Body of pancreas (tissue), 4 donors: ENCODE results near the gene FBXO10. TPM values are rescaled to one million over a fixed set of nuclear protein-coding genes. Genes with fewer than 3 reads are reported as not detected.
A peak's percentile ranks its signal among the peaks of the same experiment; 100 is the strongest.

ENCODE experiments used
- ATAC-seq: fragments of 150-250 bp; one replicate; pipeline ENCODE4 v1.9.1; 2016
- DNase-seq, 4 donors: peaks; one replicate each; pipeline ENCODE4 v3.0.0-alpha.2; 2019
- H3K27ac ChIP-seq, 4 donors: fragments of 200-600 bp; sonication (generic); 1 replicate in 3 of 4; 2 replicates in 1 of 4; pipeline versions ENCODE4 v1.5.1 to v1.6.1; 2016 to 2019; ENCODE audit warnings: mild to moderate bottlenecking in 1 of 4, mixed read lengths in 1 of 4, moderate library complexity in 1 of 4
- H3K27me3 ChIP-seq, 2 donors: fragments of 200-600 bp; sonication (generic); one replicate each; pipeline ENCODE4 v1.6.0; 2016; ENCODE audit warnings: mild to moderate bottlenecking in 1 of 2
- H3K36me3 ChIP-seq, 2 donors: fragments of 200-600 bp; sonication (generic); replicated peaks in 1 of 2; 2 replicates each; pipeline ENCODE4 v1.5.1; 2016; ENCODE audit warnings: low read depth in 2 of 2; ENCODE audit not compliant: insufficient read depth in 1 of 2
- H3K4me1 ChIP-seq: fragments of 200-600 bp; sonication (generic); one replicate; pipeline ENCODE4 v1.6.0; 2016
- H3K4me3 ChIP-seq, 2 donors: fragments of 200-600 bp; sonication (generic); 1 replicate in 1 of 2; 2 replicates in 1 of 2; pipeline ENCODE4 v1.5.1; 2016 to 2019
- H3K9me3 ChIP-seq, 3 donors: fragments of 200-600 bp; sonication (generic); 1 replicate in 2 of 3; 2 replicates in 1 of 3; pipeline ENCODE4 v1.5.1; 2016
- POLR2A ChIP-seq, 3 donors: fragments of 450-650 bp; IDR thresholded peaks; one replicate each; pipeline ENCODE4 v1.6.1; 2016; ENCODE audit warnings: antibody characterized with exemption in 3 of 3, mild to moderate bottlenecking in 2 of 3
- WGBS, 2 donors: methylation state at CpG; one replicate each; pipeline ENCODE4 v1.1.5; 2017; 5-methylcytosine and 5-hydroxymethylcytosine counted together
- intact Hi-C: fragments of 100-400 bp; cut with DNase I; formaldehyde crosslinking; loops from one replicate; pipeline ENCODE4 v1.15.1; 2023
- total RNA-seq, 2 donors: library from RNA; depleted of rRNA; stranded (reverse); fragments of >200 nt; gene quantifications; one replicate each; pipeline ENCODE4 v1.1.0, GENCODE V29; 2016
- TF ChIP-seq, protein P1 (sequence below), 7 experiments: fragments of 450-650 bp in 4 of 7; fragments of 200-600 bp in 3 of 7; sonication (generic) in 3 of 7; IDR thresholded peaks; one replicate each; pipeline ENCODE4 v1.5.1; 2016 to 2019; ENCODE audit warnings: antibody characterized with exemption in 7 of 7

FBXO10 gene
- total RNA-seq, 2 donors from 2014 or later: 13.2 to 15.3 TPM

DNA sequence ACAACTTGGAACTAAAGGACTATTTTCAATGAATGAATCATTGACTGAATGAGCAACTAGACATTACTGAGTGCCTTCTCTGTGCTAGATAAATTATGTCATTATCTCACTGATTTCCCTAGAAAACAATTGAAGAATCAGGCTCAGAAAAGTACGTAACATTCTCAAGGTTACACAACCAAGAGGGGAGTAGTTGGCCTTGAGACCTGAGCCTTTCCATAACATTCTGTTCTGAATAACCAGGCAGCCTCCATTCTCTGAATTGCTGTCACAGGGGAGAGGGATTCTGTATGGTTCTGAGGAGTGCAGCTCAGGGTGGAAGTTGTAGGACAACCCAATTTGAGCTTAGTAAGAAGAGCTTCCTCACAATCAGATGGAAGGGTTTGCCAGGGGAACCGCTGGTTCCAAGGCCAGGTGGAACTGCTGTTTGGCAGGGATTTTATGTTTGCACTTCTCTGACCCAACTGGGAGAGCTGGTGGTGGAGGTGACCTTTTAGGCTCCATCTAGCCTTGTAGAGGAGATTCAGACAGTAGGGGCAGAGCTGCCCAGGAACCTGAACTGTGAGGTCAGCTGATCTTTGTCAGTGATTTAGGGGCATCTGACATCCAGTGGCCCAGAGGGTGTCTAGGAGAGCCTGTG, 74.1 kb downstream of the FBXO10 start:
- intact Hi-C loops: no loop called here
- H3K27me3 ChIP-seq: no peaks in the 10 kb centered on the region
- no peak overlapping the region for H3K4me3 ChIP-seq
- DNase-seq: peak; percentile 24 to 53 (median 46)
- TF ChIP-seq, protein P1, sequence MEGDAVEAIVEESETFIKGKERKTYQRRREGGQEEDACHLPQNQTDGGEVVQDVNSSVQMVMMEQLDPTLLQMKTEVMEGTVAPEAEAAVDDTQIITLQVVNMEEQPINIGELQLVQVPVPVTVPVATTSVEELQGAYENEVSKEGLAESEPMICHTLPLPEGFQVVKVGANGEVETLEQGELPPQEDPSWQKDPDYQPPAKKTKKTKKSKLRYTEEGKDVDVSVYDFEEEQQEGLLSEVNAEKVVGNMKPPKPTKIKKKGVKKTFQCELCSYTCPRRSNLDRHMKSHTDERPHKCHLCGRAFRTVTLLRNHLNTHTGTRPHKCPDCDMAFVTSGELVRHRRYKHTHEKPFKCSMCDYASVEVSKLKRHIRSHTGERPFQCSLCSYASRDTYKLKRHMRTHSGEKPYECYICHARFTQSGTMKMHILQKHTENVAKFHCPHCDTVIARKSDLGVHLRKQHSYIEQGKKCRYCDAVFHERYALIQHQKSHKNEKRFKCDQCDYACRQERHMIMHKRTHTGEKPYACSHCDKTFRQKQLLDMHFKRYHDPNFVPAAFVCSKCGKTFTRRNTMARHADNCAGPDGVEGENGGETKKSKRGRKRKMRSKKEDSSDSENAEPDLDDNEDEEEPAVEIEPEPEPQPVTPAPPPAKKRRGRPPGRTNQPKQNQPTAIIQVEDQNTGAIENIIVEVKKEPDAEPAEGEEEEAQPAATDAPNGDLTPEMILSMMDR (IDR thresholded peaks at IDR 0.05): no peak
- no peak for TF ChIP-seq POLR2A (IDR thresholded peaks at IDR 0.05)
- peaks cover 14% of the 10 kb centered on the region for H3K4me1 ChIP-seq
- no peaks in the 10 kb centered on the region for H3K9me3 ChIP-seq
- peaks cover 0 to 11% of the 10 kb centered on the region in 2 donors for H3K36me3 ChIP-seq
- peak; percentile 68 for ATAC-seq
- 13 to 22% methylated on average over 2 of the region's 2 CpGs for WGBS, 2 donors
- peak overlapping the region in 1 of 4 donors; percentile 31 for H3K27ac ChIP-seq

DNA sequence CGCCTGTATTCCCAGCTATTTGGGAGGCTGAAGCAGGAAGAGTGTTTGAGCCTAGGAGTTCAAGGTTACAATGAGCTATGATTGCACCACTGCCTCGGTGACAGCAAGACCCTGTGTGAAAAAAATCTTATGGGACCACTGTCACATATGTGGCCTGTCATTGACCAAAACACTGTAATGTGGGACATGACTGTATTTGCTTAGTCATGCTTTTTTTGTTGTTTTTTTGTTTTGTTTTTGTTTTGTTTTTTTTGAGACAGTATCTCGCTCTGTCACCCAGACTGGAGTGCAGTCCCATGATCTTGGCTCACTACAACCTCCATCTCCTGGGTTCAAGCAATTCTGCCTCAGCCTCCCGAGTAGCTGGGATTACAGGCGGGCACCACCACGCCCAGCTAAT, 76.9 kb downstream of the FBXO10 start:
- intact Hi-C loops: loop anchor here (10.0 kb wide), 1 partner anchor 54 kb away; no protein-coding TSS in a partner anchor
- Histone ChIP-seq H3K27me3 (no peaks in the 10 kb centered on the region), H3K9me3 (no peaks in the 10 kb centered on the region), H3K27ac (no peak overlapping the region), H3K4me1 (peaks cover 14% of the 10 kb centered on the region), H3K4me3 (no peak overlapping the region), H3K36me3 (peaks cover 0 to 13% of the 10 kb centered on the region in 2 donors)
- no peak for TF ChIP-seq POLR2A (IDR thresholded peaks at IDR 0.05)
- TF ChIP-seq, protein P1 (IDR thresholded peaks at IDR 0.05): no peak
- no peak for ATAC-seq
- DNase-seq: no peak
- WGBS, 2 donors: 87% methylated on average over 6 of the region's 6 CpGs

DNA sequence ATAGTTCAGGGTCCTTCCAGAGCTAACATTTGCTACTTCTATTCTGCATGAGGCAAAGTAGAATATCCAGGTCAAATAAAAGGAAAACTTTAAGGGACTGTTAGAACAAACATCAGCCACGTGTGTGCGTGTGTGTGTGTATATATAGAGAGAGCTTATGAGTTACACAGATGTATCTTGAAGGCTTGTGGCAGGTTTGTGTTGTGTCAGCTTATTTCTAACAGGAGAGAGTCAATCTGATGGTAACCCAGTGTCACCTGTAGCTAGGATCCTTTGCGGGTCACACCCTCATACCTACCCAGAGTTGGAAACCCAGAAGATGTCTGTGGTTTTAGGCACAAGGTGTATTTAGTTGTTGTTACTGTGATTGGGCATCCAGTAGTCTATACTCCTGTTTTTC, 77.7 kb downstream of the FBXO10 start:
- Histone ChIP-seq H3K27me3 (no peaks in the 10 kb centered on the region), H3K27ac (no peak overlapping the region), H3K9me3 (no peaks in the 10 kb centered on the region), H3K4me3 (no peak overlapping the region), H3K36me3 (peaks cover 0 to 17% of the 10 kb centered on the region in 2 donors), H3K4me1 (peaks cover 14% of the 10 kb centered on the region)
- no peak for DNase-seq
- intact Hi-C loops: loop anchor here (10.0 kb wide), 1 partner anchor 54 kb away; no protein-coding TSS in a partner anchor
- no peak for TF ChIP-seq POLR2A (IDR thresholded peaks at IDR 0.05)
- TF ChIP-seq, protein P1 (IDR thresholded peaks at IDR 0.05): no peak
- no peak for ATAC-seq
- WGBS, 2 donors: 53 to 61% methylated on average over 3 of the region's 3 CpGs

DNA sequence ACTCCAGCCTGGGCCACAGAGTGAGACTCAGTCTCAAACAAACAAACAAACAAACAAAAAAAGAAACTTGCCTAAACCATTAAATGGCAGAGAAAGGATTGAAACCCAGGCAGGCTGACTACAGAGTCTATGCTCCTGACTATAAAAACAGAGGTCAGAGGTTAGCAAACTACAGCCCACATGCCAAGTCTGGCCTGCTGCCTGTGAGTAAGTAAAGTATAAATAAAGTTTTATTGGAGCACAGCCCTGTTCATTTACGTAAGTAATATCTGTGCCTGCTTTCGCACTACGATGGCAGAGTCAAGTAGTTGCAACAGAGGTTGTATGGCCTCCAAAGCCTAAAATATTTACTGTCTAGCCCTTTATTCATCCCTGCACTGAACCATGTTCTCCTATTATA, 78.9 kb downstream of the FBXO10 start:
- DNase-seq: no peak
- H3K27ac ChIP-seq: no peak overlapping the region
- intact Hi-C loops: loop anchor here (10.0 kb wide), 1 partner anchor 53 kb away; no protein-coding TSS in a partner anchor
- H3K27me3 ChIP-seq: no peaks in the 10 kb centered on the region
- H3K4me1 ChIP-seq: peaks cover 8% of the 10 kb centered on the region
- ATAC-seq: no peak
- no peak for TF ChIP-seq POLR2A (IDR thresholded peaks at IDR 0.05)
- TF ChIP-seq, protein P1 (IDR thresholded peaks at IDR 0.05): no peak
- H3K4me3 ChIP-seq: no peak overlapping the region
- 94 to 98% methylated on average over 3 of the region's 3 CpGs for WGBS, 2 donors
- peaks cover 0 to 24% of the 10 kb centered on the region in 2 donors for H3K36me3 ChIP-seq
- H3K9me3 ChIP-seq: no peaks in the 10 kb centered on the region

DNA sequence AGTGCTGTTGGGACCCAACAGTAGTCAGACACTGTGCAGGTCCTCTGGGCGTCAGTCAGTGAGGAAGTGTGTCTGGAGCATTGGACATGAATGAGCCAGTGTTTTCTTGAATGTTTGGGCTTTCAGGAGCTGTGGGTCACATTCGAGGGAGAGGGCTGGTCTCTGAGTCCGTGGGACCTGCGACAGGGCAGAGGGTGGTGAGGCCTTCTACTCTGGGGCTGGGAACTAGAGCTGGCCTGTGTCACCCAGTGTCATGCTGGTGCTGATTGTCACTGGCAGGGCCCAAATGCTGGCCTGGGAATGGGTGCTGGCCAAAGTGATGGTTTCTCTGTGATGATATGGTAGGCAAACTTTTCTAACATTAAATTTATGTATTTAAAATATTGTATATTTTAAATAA, 80.2 kb downstream of the FBXO10 start:
- TF ChIP-seq POLR2A (IDR thresholded peaks at IDR 0.05): no peak
- TF ChIP-seq, protein P1 (IDR thresholded peaks at IDR 0.05): no peak
- WGBS, 2 donors: 59 to 70% methylated on average over 2 to 4 of the region's 4 CpGs
- H3K4me1 ChIP-seq: no peaks in the 10 kb centered on the region
- intact Hi-C loops: loop anchor here (10.0 kb wide), 1 partner anchor 51 kb away; no protein-coding TSS in a partner anchor
- ATAC-seq (no peak), DNase-seq (no peak)
- H3K27ac ChIP-seq: no peak overlapping the region
- no peaks in the 10 kb centered on the region for H3K27me3 ChIP-seq
- peaks cover 0 to 24% of the 10 kb centered on the region in 2 donors for H3K36me3 ChIP-seq
- no peaks in the 10 kb centered on the region for H3K9me3 ChIP-seq
- H3K4me3 ChIP-seq: no peak overlapping the region
